Loucy (cell line): ENCODE measurements around the gene FBXW8.

Experiments used
- CTCF ChIP-seq: fragments of 200-600 bp; sonication (generic); conservative IDR thresholded peaks from 2 replicates; pipeline ENCODE4 v1.5.1; 2014; ENCODE audit warnings: mild to moderate bottlenecking, antibody characterized with exemption, low read length
- EZH2phosphoT487 ChIP-seq: fragments of 200-600 bp; IDR thresholded peaks from 2 replicates; pipeline ENCODE4 v1.6.1; 2018; ENCODE audit warnings: antibody characterized with exemption, mild to moderate bottlenecking, moderate library complexity, borderline replicate concordance

DNA sequence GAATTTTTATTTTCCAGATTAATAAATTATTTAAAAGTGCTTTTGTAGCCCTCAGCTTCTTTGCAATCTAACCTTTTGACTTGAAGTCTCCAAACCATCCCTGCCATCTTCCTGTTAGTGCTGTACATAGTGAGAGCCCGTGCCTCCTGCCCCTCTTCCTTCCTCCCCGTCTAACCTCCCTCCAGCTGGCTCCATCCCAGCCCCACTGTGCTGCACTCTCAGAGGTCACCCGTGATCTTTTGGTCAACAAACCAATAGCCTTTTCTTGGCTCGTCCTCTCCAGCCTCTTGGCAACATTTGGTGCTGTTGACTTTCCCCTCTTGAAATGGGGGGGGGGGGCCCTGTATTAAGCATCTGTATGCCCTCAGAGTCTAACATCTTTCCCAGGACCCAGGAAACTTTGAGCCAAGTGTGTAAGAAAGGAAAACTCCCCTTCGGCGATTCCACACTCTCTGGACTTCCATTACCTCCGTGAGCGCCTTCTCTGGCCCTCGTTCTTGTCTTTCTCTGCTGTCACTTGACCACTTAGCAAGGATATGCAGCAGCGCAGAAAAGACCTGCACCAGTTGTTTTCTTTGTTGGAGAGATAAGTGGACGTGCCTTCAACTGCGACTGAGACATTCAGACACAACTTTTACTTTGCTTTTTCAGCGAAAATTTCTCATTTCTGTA is 44.1 kb downstream of the FBXW8 start:
- TF ChIP-seq CTCF (no peak), EZH2phosphoT487 (no peak)
